ENCODE measurements around the gene LYPD6B. TPM values are rescaled to one million over a fixed set of nuclear protein-coding genes. Genes with fewer than 3 reads are reported as not detected.

Gene LYPD6B
- total and polyA plus RNA-seq, 10 of the 15 experiments (the other 5 are each of a cell fraction or from before 2014, with no cell fraction given): 1.0 to 6.6 (median 4.0) TPM

GRCh38 chr2:149049142-149049541 lies 10.6 kb downstream of the LYPD6B start:
- H3K9ac ChIP-seq (ENCODE audit: control insufficient read depth, insufficient read depth, low read length): no peak overlapping the region
- WGBS (ENCODE audit: insufficient coverage, insufficient replicate concordance, low lambda C conversion rate, missing lambda C conversion rate): 78% methylated on average over 2 of the region's 2 CpGs
- H2AFZ ChIP-seq (ENCODE audit: control insufficient read depth, low read depth, low read length): no peak overlapping the region; the same call in 1 of the 2 replicates
- DNase-seq (ENCODE audit: low read depth, low spot score) (no peak), ATAC-seq (peak; percentile 49), FAIRE-seq (no peak)
- ChIA-PET SMC1A (ENCODE audit: uncharacterized antibody, unreplicated experiment) (interaction anchor here (1.5 kb wide), 1 partner anchor 31 kb away, joined by 8 read pairs; no protein-coding TSS in a partner anchor), RAD21 (ENCODE audit: unreplicated experiment) (no interaction called here), POLR2A (interaction anchor here (0.6 kb wide), 1 partner anchor 530 kb away, joined by 3 read pairs; no protein-coding TSS in a partner anchor), CTCF (interaction anchor here (0.8 to 2.2 kb wide), 2 partner anchors 9 to 59 kb away, joined by 3 to 10 read pairs; no protein-coding TSS in a partner anchor)
- peaks cover 4% of the 10 kb centered on the region for H3K79me2 ChIP-seq (ENCODE audit: control insufficient read depth, insufficient read depth, low read length)
- intact Hi-C loops (cut with micrococcal nuclease; ENCODE audit: unreplicated experiment) (loop anchor here (10.0 kb wide), 1 partner anchor 1296 kb away; no protein-coding TSS in a partner anchor), in situ Hi-C loops (cut with MboI) (no loop called here)
- peak overlapping the region; percentile 60; the same call in 1 of the 2 replicates for H3K27ac ChIP-seq (ENCODE audit: control insufficient read depth, insufficient read depth)
- no peaks in the 10 kb centered on the region for H3K27me3 ChIP-seq (replicated peaks in 1 of 2; ENCODE audit: control insufficient read depth in 2 of 2, insufficient read depth in 2 of 2, low read length in 1 of 2)
- H3K9me3 ChIP-seq (replicated peaks; ENCODE audit: control insufficient read depth, insufficient read depth, low read length): peaks cover 6% of the 10 kb centered on the region
- no peaks in the 10 kb centered on the region for H4K20me1 ChIP-seq (ENCODE audit: control insufficient read depth, insufficient read depth)
- no peak overlapping the region for H3K4me3 ChIP-seq
- no TSS peak for BruUV-seq (replicated peaks)
- peaks cover 18% of the 10 kb centered on the region for H3K4me1 ChIP-seq (ENCODE audit: control insufficient read depth, insufficient read depth, low read length)
- H3K4me2 ChIP-seq (ENCODE audit: control insufficient read depth, insufficient read depth): no peak overlapping the region; the same call in 1 of the 2 replicates
- H3K36me3 ChIP-seq (ENCODE audit: control insufficient read depth in 2 of 2, insufficient read depth in 2 of 2, low read length in 1 of 2): no peaks in the 10 kb centered on the region
- TF ChIP-seq HDGF (IDR thresholded peaks at IDR 0.05) (no peak), ESRRA (IDR thresholded peaks at IDR 0.05; ENCODE audit: low read length) (no peak), SMC3 (IDR thresholded peaks at IDR 0.05; ENCODE audit: borderline replicate concordance, low read length) (no peak), CHD4 (IDR thresholded peaks at IDR 0.05) (no peak), CREB1 (IDR thresholded peaks at IDR 0.05; ENCODE audit: low read depth) (no peak), RUNX3 (IDR thresholded peaks at IDR 0.05; ENCODE audit: low read length) (no peak), BHLHE40 (IDR thresholded peaks at IDR 0.05; ENCODE audit: borderline replicate concordance in 1 of 2, low read depth in 2 of 2, low read length in 1 of 2) (peak in 1 of 2 experiments; percentile 21; a peak in 1 of 4 replicates), BCL3 (IDR thresholded peaks at IDR 0.05; ENCODE audit: borderline replicate concordance, insufficient read depth, low read depth, low read length, poor library complexity, severe bottlenecking) (peak; percentile 27), SUZ12 (IDR thresholded peaks at IDR 0.05; ENCODE audit: unreplicated experiment) (no peak), E4F1 (IDR thresholded peaks at IDR 0.05; ENCODE audit: borderline replicate concordance, partially characterized antibody) (no peak), RELA (IDR thresholded peaks at IDR 0.05; ENCODE audit: borderline replicate concordance, partially characterized antibody) (no peak), CEBPZ (IDR thresholded peaks at IDR 0.05; ENCODE audit: low read depth, low read length) (no peak), ZZZ3 (IDR thresholded peaks at IDR 0.05; ENCODE audit: control insufficient read depth, insufficient read length, low read depth) (no peak), MTA3 (IDR thresholded peaks at IDR 0.05; ENCODE audit: borderline replicate concordance, low read length) (no peak), RCOR1 (conservative IDR thresholded peaks at IDR 0.05; ENCODE audit: low read depth, low read length) (no peak), IKZF2 (IDR thresholded peaks at IDR 0.05) (no peak), MEF2A (IDR thresholded peaks at IDR 0.05; ENCODE audit: insufficient read depth, low read depth, low read length) (no peak)
